Measurements from ENCODE around the gene ATF6.

ATF6 gene

DNA sequence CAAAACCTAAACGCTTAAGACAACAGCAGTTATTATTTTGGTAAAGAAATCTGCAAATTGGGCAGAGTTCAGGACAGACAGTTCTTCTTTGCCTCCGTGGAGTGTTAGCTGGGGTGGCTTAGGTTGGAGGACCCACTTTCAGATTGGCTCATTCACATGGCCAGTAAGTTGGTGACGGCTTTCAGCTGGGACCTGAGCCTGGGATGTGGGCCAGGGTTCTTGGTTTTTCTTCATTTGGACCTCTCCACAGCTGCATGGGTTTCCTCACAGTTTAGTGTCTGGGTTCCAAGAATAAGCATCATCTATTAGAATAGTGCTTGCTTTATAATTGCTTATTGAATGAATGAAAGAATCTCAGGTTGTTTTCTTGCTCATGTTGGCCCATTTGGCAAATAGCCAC, 72.2 kb downstream of the ATF6 start:
- no peak for DNase-seq

GRCh38 chr1:161838885-161839284, 72.8 kb downstream of the ATF6 start:
- no peak for DNase-seq

DNA sequence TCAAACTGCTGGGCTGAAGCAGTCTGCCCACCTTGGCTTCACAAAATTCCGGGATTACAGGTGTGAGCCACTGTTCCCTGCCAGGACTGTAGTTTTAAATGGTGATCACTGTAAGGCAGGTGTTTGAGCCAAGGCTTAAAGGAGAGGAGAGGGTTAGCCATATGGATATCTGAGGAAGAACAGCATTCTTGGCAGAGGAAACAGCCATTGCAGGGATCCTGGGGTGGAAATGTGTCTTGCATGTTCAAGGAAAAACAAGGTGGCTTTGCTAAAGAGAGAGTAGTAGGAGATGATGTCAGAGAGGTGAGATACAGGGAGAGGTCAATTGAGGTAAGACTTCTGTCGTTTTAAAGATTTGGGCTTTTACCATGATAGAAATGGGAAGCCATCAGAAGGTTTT, 73.5 kb downstream of the ATF6 start:
- DNase-seq, result no peak

- DNase-seq, result no peak
Measured at GRCh38 chr1:161840363-161840762, 74.2 kb downstream of the ATF6 start.

GRCh38 chr1:161843156-161843555, 77.0 kb downstream of the ATF6 start:
- DNase-seq, result no peak

GRCh38 chr1:161844696-161845095, 78.6 kb downstream of the ATF6 start:
- DNase-seq, result no peak

GRCh38 chr1:161848676-161849075, 82.6 kb downstream of the ATF6 start:
- DNase-seq, result no peak

DNA sequence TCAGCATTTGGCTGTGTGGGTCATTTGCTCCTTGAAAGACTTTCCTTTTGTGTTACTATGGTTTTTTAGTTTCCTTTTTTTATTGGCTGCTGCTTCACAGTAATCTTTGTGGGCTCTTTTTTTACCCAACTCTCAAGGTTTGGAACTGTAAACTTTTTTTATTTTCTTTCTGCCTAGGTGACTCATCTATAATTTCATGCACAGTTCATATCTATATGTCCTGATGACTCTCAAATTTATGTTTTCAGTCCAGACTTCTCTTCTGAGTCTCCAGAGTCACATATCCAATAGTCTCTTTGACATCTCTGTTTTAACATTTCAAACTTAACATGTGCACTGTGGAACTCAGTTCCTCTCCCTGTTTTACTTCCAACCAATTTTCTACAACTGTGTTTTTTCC, 83.4 kb downstream of the ATF6 start:
- DNase-seq, result no peak

GRCh38 chr1:161855260-161855659, 89.1 kb downstream of the ATF6 start:
- no peak for DNase-seq

DNA sequence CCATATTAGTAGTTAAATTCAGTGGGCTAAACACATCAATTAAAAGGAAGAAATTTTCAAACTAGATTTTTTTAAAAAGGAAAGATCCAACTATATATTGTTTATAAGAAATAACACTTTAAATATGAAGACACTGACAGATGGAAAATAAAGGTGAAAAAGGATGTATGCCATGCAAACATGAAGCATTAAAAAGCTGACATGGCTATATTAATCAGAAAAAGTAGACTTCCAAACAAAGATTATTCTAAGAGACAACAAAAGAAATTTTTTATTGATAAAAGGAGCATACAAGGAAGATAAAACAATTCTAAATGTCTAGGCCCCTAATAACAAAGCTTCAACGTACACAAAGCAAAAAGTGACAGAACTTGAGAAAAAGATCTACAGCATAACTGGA, 92.2 kb downstream of the ATF6 start:
- DNase-seq, result no peak

DNA sequence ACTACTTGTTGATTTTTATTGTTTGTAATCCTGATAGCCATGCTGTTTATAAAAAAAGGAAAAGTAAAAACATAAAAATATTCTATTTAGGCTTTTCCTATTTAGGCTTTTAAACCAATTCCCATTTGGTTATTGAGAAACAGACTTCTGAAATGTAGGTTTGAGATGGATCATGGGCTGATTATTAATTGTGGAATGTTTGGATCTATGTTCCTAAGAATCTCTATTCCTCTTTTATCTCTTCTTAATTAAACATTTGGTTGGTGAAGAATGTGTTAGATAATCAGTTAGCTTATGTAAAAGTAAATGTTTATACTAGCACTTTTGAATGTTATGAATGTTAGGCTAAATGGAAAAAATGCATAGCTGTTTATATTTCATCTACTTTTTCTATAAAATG, 97.4 kb downstream of the ATF6 start:
- no peak for DNase-seq

DNA sequence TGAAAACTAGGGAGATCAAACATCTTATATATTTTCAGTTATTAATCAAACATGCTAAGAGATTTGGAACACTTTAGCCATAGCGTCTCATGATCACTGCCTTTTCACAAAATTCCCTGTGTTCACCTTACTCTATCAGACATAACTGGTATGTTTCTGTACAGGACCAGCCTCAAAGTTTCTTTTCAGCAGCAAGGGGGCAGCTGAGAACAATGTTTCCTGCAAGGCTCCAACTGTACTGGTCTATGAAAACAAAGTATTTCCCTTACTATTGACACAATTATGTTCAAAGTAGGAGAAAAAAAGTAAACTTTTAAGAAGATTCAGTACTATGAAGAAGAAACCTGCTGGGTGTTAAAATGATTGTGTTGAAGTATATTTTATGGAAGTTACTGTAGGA, 98.5 kb downstream of the ATF6 start:
- DNase-seq, result no peak

DNA sequence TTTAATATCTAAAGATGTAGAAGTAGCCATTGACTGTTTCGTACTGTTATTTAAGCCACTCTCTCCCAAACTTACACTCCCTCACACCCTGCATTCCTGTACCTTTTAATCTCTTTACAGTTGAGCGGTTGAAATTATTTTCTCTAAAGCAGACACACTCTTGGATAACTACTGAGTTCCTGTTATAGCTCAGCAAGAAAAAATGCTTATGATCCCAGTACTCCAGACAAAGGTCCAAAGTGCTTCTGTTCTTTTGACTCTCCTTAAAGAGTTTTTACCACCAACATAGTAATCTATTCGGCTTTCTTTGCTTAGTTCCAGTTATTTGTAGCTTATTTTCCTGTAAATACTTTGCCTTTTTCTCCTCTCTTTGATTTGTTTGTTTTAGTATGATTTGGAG, 100.1 kb downstream of the ATF6 start:
- no peak for DNase-seq

- no peak for DNase-seq
Measured at GRCh38 chr1:161868832-161869231, 102.7 kb downstream of the ATF6 start.

DNA sequence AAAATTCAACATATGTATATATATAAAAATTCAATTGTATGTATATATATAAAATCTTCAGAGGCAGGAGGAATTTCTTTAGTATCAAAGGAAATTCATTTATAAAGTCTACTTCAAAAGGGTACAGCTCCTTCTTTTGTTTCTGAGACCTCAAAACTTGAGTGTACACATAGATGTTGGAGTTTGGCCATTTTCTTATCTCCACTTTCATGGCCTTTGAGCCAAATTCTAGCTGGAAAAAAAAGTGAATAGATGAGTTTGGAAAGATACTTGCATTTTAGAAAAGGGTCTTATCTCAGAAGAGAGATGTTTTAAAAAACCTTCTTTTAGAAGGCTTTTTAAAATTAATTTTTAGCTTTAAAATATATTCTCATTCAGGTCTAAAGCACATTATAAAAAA, 103.2 kb downstream of the ATF6 start:
- no peak for DNase-seq

GRCh38 chr1:161872506-161872905, 106.4 kb downstream of the ATF6 start:
- DNase-seq, result no peak

GRCh38 chr1:161879261-161879660, 113.1 kb downstream of the ATF6 start:
- DNase-seq, result no peak

DNA sequence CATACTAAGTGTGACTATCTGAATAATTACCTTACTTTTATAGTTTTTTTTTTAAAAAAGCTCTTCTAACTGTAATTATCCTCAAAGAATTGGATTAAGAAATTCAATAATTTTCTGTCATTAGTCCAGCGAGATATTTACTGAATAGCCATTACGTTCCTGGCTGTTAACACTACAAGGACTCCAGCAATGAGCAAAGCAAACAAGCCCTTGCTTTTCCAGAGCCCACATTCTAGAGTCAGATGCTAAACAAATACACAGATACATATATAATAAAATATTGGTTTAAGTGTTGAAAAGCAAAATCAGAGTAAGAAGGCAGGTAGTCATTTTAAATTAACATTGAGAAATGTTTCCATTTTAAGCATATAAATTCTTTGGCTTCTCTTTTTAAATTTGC, 118.4 kb downstream of the ATF6 start:
- DNase-seq, result peak in 1 of 2 experiments; percentile 57

DNA sequence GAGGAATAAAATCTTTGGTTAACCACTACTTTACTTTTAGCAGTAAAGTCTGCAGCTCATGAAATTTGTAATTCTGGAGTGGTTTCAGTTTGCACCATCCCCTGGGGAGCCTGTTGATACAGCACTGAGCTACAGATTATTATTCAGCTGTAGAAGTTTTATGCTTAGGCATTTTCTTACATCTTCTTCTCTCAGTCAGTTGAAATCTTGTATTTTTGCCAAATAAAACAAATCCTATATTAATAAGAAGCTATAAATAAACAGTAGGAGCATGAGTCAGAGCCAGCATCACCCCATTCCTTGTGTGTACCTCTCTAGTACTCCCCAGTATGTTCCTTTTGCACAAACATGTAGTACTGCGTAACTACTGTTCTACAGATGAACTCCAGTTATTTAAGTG, 118.9 kb downstream of the ATF6 start:
- no peak for DNase-seq

GRCh38 chr1:161885759-161886158, 119.6 kb downstream of the ATF6 start:
- no peak for DNase-seq

DNA sequence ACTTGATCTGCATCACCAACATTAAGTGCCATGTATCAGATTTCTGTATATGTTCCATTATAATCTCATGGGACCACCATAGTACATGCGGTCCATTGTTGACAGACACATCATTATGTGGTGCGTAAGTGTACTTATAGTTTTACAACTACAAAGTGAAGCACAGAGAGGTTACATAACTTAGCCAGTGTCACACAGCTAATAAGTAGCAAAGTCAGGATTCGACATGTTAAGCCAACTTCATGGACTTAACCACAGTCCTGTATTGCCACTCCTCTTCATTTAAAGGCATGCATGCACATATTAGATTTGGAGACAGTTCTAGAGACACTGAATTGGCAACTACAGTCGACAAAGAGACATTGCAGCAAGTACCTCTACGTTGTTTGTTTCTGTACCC, 120.5 kb downstream of the ATF6 start:
- no peak for DNase-seq

DNA sequence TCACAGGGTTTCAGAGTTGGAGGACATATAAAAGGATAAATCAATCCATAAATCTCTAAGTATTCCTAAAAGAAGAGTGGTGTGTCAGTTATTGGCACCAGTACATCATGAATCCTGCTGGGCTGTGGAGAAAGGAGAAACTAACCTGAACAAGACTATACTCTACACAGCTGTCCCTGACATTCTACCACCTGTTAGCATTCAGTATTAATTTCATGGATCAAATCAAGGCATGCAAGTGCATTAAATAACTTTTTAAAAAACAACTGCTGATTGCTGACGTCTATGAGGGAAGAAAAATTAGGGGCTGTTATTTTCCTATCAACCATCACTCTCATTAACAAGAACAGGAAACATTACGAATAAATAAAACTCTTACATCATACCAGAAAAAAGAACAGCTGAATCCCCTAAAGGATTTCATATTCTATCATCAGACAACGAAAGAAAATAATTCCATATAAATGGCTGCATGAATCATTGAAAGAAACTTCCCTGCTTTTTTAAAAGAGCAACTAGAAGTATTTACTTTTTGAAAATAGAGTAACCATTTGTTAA, 121.7 kb downstream of the ATF6 start:
- DNase-seq, result no peak

- DNase-seq, result no peak
Measured at GRCh38 chr1:161890574-161890973, 124.5 kb downstream of the ATF6 start.

- no peak for DNase-seq
Measured at GRCh38 chr1:161899091-161899490, 133.0 kb downstream of the ATF6 start.

DNA sequence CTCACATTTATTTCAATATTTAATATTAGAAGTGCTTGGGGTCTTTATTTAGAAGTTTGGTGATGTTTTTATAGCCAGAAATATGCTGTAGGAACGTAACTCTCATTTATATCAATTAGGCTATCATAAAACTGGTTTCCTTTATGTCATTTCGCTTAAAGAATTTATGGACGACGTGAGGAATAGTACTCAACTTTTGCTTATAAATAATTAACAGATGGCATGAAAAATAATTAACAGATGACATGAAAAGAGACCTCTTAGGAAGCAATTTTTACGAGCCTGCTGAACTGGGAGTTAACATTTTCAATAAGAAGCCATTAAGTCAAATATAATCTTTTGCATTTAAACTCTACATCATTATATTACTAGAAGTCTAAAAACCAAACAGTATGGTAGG, 134.0 kb downstream of the ATF6 start:
- DNase-seq, result no peak

DNA sequence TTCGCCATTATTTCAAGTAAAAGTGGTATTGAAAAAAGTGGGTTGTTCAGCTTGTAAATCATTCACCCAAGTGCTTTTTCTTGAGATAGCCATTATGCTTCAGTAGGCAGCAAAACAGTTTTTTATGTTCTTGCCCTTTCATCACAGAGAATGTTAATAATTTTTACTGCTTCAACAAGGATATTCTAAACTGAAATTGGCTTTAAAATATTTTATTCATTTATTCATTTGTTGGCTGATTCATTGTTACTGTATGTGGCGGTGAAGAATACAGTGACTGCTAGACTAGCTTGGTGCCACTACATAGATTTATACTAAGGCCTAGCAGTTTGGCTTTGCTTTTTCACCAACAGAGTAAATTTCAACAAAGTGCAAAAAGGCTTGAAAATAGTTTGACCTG, 136.1 kb downstream of the ATF6 start:
- DNase-seq, result no peak
